Measurements from ENCODE around the gene SLC25A45. TPM values are rescaled to one million over a fixed set of nuclear protein-coding genes. Genes with fewer than 3 reads are reported as not detected.

Gene SLC25A45
- total RNA-seq, 1 donor from 2014 or later = 1.9 TPM

DNA sequence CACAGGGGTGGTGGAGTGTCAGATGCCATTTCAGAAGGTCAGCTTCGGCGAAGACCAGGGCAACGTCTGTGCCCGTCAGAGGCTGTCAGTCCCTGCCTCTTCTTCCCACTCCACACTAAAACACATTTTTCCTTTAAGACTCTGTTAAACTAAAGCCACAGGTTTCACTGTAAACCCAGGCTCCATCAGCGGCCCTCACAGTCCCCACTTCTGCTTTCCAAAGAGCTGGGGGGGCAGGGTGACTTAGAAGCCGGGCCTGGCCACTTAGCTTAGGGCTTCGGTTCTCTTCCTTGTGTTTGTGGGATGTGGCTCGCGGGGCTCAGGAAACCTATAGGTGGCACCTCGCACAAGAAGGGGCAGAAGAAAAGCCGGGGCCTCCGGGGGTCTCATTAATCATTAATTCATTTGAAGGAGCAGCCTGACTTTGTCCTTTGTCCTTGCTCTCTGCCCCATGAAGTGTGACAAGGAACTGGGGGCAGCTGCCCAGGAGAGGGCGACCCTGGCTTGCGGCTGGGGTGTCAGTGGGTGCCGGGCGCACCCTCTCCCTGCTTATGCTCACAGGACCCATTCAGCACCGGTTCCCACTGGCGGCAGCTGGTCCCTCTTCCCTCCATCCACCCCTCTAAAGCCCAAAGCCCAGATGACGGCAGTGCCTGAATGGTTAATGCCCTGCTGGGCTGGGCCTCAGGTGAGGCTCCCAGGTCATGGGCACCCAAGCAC, 4.1 kb downstream of the SLC25A45 start:
- Mint-ChIP-seq H3K27me3 (ENCODE audit: low read depth, unreplicated experiment) (peaks cover 2% of the 10 kb centered on the region), H3K27ac (ENCODE audit: unreplicated experiment) (no peak overlapping the region), H3K9me3 (ENCODE audit: unreplicated experiment) (no peaks in the 10 kb centered on the region), H3K4me3 (ENCODE audit: unreplicated experiment) (no peak overlapping the region), H3K36me3 (ENCODE audit: low read depth, unreplicated experiment) (no peaks in the 10 kb centered on the region), H3K4me1 (ENCODE audit: low read depth, unreplicated experiment) (peaks cover 20% of the 10 kb centered on the region)
- H3K4me2 ChIP-seq (ENCODE audit: low read length) = no peak overlapping the region
- FAIRE-seq = no peak
- no peak for DNase-seq (ENCODE audit: low read depth)
- H3K27ac ChIP-seq (ENCODE audit: low read depth, low read length) = no peak overlapping the region
- H3K27me3 ChIP-seq (ENCODE audit: insufficient read depth, low read length) = no peaks in the 10 kb centered on the region
- H3K4me3 ChIP-seq (ENCODE audit: insufficient read depth, low read depth, low read length) = no peak overlapping the region
- peaks cover 16% of the 10 kb centered on the region for H3K4me1 ChIP-seq (ENCODE audit: insufficient read depth, low read length)
- H3K9me3 ChIP-seq (ENCODE audit: insufficient read depth, low read depth, low read length) = no peaks in the 10 kb centered on the region
- H3K79me2 ChIP-seq (ENCODE audit: insufficient read depth, low read length) = no peaks in the 10 kb centered on the region
- no peaks in the 10 kb centered on the region for H3K36me3 ChIP-seq (ENCODE audit: insufficient read depth, low read length)
- H3K9ac ChIP-seq (ENCODE audit: low read length) = no peak overlapping the region
- no peaks in the 10 kb centered on the region for H4K20me1 ChIP-seq (ENCODE audit: insufficient read depth, low read length)
- H2AFZ ChIP-seq (ENCODE audit: low read depth, low read length) = no peak overlapping the region
- TF ChIP-seq EZH2 (IDR thresholded peaks at IDR 0.05; ENCODE audit: insufficient read depth, low read length) = no peak
- TF ChIP-seq, protein P1, sequence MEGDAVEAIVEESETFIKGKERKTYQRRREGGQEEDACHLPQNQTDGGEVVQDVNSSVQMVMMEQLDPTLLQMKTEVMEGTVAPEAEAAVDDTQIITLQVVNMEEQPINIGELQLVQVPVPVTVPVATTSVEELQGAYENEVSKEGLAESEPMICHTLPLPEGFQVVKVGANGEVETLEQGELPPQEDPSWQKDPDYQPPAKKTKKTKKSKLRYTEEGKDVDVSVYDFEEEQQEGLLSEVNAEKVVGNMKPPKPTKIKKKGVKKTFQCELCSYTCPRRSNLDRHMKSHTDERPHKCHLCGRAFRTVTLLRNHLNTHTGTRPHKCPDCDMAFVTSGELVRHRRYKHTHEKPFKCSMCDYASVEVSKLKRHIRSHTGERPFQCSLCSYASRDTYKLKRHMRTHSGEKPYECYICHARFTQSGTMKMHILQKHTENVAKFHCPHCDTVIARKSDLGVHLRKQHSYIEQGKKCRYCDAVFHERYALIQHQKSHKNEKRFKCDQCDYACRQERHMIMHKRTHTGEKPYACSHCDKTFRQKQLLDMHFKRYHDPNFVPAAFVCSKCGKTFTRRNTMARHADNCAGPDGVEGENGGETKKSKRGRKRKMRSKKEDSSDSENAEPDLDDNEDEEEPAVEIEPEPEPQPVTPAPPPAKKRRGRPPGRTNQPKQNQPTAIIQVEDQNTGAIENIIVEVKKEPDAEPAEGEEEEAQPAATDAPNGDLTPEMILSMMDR (IDR thresholded peaks at IDR 0.05; ENCODE audit: insufficient read depth, low read depth, low read length) = no peak

DNA sequence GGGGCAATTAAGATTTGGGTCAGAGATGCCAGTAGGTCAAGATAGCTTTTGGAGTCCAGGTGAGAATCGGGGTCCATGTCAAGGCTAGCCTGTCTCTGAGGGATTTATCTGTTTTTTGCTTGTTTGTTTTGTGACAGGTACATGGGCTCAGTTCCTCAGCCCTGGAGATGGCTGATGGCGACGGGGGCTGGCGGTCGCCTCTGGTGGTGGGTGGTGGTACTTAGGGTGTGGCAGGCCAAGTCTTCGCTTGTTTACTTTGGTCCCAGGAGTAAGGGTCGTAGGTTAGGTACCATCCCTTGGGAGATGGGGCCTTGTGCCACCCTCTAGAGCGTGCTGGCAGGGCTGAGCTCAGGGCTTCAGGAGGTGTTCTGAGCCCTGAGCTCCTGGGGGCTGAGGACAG, 4.7 kb downstream of the SLC25A45 start:
- Histone ChIP-seq H3K9me3 (ENCODE audit: insufficient read depth, low read depth, low read length) (no peaks in the 10 kb centered on the region), H3K27me3 (ENCODE audit: insufficient read depth, low read length) (no peaks in the 10 kb centered on the region), H3K79me2 (ENCODE audit: insufficient read depth, low read length) (no peaks in the 10 kb centered on the region), H3K4me3 (ENCODE audit: insufficient read depth, low read depth, low read length) (no peak overlapping the region), H4K20me1 (ENCODE audit: insufficient read depth, low read length) (no peaks in the 10 kb centered on the region), H3K36me3 (ENCODE audit: insufficient read depth, low read length) (no peaks in the 10 kb centered on the region), H3K4me1 (ENCODE audit: insufficient read depth, low read length) (peaks cover 10% of the 10 kb centered on the region), H3K27ac (ENCODE audit: low read depth, low read length) (no peak overlapping the region), H3K9ac (ENCODE audit: low read length) (no peak overlapping the region), H2AFZ (ENCODE audit: low read depth, low read length) (no peak overlapping the region), H3K4me2 (ENCODE audit: low read length) (no peak overlapping the region)
- Mint-ChIP-seq H3K27ac (ENCODE audit: unreplicated experiment) (peak overlapping the region; percentile 26), H3K27me3 (ENCODE audit: low read depth, unreplicated experiment) (peaks cover 2% of the 10 kb centered on the region), H3K4me1 (ENCODE audit: low read depth, unreplicated experiment) (peaks cover 14% of the 10 kb centered on the region), H3K4me3 (ENCODE audit: unreplicated experiment) (no peak overlapping the region), H3K36me3 (ENCODE audit: low read depth, unreplicated experiment) (no peaks in the 10 kb centered on the region), H3K9me3 (ENCODE audit: unreplicated experiment) (no peaks in the 10 kb centered on the region)
- DNase-seq (ENCODE audit: low read depth) (no peak), FAIRE-seq (no peak)
- TF ChIP-seq EZH2 (IDR thresholded peaks at IDR 0.05; ENCODE audit: insufficient read depth, low read length) = no peak
- TF ChIP-seq, protein P1 (IDR thresholded peaks at IDR 0.05; ENCODE audit: insufficient read depth, low read depth, low read length) = no peak

DNA sequence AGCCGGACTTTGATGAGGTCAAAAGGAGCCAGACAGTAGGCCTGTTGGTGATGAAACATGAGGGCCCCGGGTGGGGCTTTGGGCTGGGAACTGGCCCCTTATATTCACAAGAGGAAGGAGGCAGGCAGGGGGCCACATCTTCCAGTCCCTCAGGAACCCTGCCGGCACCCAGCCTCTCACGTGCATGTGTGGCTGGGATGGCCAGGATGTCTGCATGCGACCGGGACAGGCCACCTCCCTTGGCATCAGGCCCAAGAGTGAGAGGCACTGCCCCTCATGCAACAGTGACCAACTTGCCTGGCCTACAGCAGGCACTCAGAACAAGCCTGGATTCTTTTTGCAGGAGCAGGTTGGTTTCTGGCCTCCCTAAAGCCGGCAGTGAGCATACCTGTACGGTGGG, 5.4 kb downstream of the SLC25A45 start:
- TF ChIP-seq, protein P1 (IDR thresholded peaks at IDR 0.05; ENCODE audit: insufficient read depth, low read depth, low read length) = no peak
- no peak for TF ChIP-seq EZH2 (IDR thresholded peaks at IDR 0.05; ENCODE audit: insufficient read depth, low read length)
- Histone ChIP-seq H4K20me1 (ENCODE audit: insufficient read depth, low read length) (no peaks in the 10 kb centered on the region), H3K4me1 (ENCODE audit: insufficient read depth, low read length) (peaks cover 5% of the 10 kb centered on the region), H3K9ac (ENCODE audit: low read length) (no peak overlapping the region), H3K4me2 (ENCODE audit: low read length) (no peak overlapping the region), H3K79me2 (ENCODE audit: insufficient read depth, low read length) (no peaks in the 10 kb centered on the region), H3K4me3 (ENCODE audit: insufficient read depth, low read depth, low read length) (no peak overlapping the region), H3K27me3 (ENCODE audit: insufficient read depth, low read length) (no peaks in the 10 kb centered on the region), H3K27ac (ENCODE audit: low read depth, low read length) (no peak overlapping the region), H2AFZ (ENCODE audit: low read depth, low read length) (no peak overlapping the region), H3K36me3 (ENCODE audit: insufficient read depth, low read length) (no peaks in the 10 kb centered on the region), H3K9me3 (ENCODE audit: insufficient read depth, low read depth, low read length) (no peaks in the 10 kb centered on the region)
- H3K27ac Mint-ChIP-seq (ENCODE audit: unreplicated experiment) = no peak overlapping the region
- no peaks in the 10 kb centered on the region for H3K36me3 Mint-ChIP-seq (ENCODE audit: low read depth, unreplicated experiment)
- peaks cover 2% of the 10 kb centered on the region for H3K27me3 Mint-ChIP-seq (ENCODE audit: low read depth, unreplicated experiment)
- peaks cover 11% of the 10 kb centered on the region for H3K4me1 Mint-ChIP-seq (ENCODE audit: low read depth, unreplicated experiment)
- no peak overlapping the region for H3K4me3 Mint-ChIP-seq (ENCODE audit: unreplicated experiment)
- DNase-seq (ENCODE audit: low read depth) (no peak), FAIRE-seq (no peak)
- no peaks in the 10 kb centered on the region for H3K9me3 Mint-ChIP-seq (ENCODE audit: unreplicated experiment)
